D721Med (cell line): ENCODE results near the gene MNDA.
"Not testable (repeated sequence)": the region's sequence is repeated elsewhere in the genome, so short reads cannot be mapped to it uniquely, and the experiment has no call there.

ENCODE experiments used
- DNase-seq: peaks from one replicate; pipeline ENCODE4 v3.0.0; 2011; ENCODE audit warnings: low spot score; ENCODE audit not compliant: insufficient read length
- FAIRE-seq: peaks from 2 replicates; lab custom pipeline; 2011; peaks lifted over from hg19 to GRCh38; lab: Jason Lieb, UNC
- TF ChIP-seq, protein P1 (sequence below): IDR thresholded peaks from 2 replicates; pipeline ENCODE4 v1.5.1; 2012; ENCODE audit warnings: mild to moderate bottlenecking, control low read depth; ENCODE audit not compliant: insufficient read depth; ENCODE audit errors: missing control alignments

Gene MNDA

DNA sequence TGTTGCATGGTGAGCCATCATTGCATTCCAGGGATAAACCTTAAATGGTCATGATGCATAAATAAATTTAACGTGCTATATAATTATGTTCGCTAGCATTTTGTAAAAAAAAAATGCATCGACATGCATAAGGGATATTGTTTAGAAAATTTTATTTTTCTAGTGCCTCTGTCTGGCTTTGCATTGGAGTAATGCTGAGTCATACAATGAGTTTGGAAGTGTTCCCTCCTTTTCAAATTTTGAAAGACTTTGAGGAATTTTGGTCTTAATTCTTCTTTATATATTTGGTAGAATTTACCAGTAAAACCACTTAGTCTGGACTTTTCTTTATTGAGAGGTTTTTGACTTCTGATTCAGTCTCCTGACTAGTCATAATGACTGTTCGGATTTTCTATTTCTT lies 4.9 kb downstream of the MNDA start:
- no peak for FAIRE-seq
- TF ChIP-seq, protein P1, sequence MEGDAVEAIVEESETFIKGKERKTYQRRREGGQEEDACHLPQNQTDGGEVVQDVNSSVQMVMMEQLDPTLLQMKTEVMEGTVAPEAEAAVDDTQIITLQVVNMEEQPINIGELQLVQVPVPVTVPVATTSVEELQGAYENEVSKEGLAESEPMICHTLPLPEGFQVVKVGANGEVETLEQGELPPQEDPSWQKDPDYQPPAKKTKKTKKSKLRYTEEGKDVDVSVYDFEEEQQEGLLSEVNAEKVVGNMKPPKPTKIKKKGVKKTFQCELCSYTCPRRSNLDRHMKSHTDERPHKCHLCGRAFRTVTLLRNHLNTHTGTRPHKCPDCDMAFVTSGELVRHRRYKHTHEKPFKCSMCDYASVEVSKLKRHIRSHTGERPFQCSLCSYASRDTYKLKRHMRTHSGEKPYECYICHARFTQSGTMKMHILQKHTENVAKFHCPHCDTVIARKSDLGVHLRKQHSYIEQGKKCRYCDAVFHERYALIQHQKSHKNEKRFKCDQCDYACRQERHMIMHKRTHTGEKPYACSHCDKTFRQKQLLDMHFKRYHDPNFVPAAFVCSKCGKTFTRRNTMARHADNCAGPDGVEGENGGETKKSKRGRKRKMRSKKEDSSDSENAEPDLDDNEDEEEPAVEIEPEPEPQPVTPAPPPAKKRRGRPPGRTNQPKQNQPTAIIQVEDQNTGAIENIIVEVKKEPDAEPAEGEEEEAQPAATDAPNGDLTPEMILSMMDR = no peak
- DNase-seq = no peak

DNA sequence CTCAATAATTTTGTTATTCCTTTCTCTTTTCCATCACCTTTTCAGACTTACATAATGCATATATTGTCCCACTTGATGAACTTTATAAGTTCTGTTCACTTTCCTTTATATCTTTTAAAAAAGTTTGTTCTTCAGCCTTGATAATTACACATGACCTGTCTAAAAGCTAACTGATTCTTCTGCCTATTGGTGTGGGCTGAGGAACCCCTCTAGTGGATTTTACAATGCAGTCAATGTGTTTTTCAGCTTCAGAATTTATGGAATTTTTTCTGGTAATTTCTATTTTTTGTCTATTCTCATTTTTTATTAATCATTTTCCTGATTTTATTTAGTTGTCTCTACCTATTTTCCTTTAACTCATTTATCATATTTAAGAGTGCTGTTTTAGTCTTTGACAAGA lies 7.5 kb downstream of the MNDA start:
- FAIRE-seq (no peak), DNase-seq (no peak)
- TF ChIP-seq, protein P1 = no peak

DNA sequence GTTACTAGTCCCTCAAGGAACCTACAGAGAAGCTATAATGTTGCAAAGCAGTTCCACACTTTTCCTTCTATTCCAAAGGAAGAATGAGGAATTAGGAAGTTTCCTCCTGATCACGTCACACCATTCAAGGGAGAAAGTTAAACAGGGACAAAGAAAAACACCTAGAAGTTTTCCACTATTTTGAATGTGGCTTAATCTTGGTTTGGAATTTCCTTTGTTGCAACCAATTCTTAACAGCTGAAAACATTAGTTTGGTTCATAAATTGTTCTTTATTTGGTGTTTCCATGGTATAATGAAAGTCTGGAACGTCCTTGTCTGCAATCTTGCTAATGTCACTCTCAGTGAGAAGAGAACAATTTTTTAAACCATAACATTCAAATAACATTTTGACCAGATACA lies 8.4 kb downstream of the MNDA start:
- DNase-seq (no peak), FAIRE-seq (no peak)

DNA sequence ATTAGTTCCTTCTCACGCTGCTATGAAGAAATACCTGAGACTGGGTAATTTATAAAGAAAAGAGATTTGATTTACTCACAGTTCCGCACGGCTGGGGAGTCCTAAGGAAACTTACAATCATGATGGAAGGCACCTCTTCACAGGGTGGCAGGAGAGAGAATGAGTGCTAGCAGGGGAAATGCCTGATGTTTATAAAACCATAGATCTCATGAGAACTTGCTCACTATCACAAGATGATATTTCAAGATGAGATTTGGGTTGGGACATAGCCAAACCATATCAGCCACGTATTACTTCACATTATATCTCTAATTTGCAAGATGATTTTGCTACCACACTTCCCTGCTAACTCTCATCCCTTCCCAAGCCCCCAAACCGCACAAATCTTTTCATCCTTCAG lies 9.1 kb downstream of the MNDA start:
- FAIRE-seq (no peak), DNase-seq (no peak)
- TF ChIP-seq, protein P1 = no peak

More for the DNA sequence above, 8.4 kb downstream of the MNDA start:
- TF ChIP-seq, protein P1 = no peak

DNA sequence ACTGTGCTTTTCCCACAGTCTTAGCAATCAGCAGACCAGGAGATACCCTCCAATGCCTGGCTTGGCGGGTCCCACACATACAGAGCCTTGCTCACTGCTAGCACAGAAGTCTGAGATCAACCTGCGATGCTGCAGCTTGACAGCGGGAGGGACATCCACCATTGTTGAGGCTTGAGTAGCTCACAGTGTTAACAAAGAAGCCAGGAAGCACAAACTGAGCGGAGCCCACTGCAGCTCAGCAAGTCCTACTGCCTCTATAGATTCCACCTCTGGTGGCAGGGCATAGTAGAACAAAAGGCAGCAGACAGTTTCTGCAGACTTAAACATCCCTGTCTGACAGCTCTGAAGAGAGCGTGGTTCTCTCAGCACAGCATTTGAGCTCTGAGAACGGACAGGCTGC lies 33.4 kb downstream of the MNDA start:
- DNase-seq = no peak
- TF ChIP-seq, protein P1 = no peak
- no peak for FAIRE-seq

DNA sequence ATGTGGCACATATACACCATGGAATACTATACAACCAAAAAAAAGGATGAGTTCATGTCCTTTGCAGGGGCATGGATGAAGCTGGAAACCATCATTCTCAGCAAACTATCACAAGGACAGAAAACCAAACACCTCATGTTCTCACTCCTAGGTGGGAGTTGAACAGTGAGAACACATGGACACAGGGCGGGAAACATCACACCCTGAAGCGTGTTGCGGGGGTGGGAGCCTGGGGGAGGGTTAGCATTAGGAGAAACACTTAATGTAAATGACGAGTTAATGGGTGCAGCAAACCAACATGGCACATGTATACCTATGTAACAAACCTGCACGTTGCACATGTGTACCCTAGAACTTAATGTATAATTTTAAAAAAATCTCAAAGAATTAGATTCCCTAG lies 39.3 kb downstream of the MNDA start:
- not testable (repeated sequence) for FAIRE-seq, DNase-seq

DNA sequence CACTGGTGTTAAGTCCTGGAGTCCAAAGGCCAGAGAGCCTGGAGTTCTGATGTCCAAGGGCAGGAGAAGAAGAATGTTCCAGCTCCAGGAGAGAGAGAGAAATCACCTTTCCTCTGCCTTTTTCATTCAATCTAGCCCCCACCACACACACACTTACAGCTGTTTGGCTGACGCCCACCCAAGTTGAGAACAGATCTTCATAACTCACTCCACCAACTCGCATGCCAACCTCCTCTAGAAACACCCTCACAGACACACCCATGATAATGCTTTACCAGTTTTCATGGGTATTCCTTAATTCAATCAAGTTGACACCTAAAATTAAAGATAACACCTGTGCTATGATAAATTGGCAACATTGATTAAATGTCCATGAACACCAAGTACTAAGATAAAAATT lies 42.0 kb downstream of the MNDA start:
- no peak for FAIRE-seq
- TF ChIP-seq, protein P1 = no peak
- no peak for DNase-seq

DNA sequence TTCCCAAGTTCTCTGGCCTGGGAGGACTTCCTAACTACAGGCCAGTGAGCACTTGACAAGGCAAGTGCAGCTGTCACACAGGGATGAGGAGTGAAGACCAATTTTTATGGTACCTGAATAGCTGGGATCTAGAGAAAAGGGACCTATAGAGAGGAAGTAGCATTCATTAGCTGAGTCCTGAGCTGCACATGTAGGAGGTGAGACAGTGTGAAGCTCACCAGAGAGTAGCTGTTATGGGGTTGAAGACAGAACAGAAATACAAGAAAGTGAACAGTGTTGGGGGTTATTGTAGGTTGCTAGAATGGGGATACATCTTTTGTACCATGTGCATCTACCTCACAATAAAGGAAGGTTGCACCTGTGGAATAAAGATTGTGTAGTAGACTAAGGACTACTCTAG lies 62.5 kb downstream of the MNDA start:
- no peak for FAIRE-seq
- DNase-seq = no peak
- TF ChIP-seq, protein P1 = no peak
